ENCODE results near the gene POMT2. TPM values are rescaled to one million over a fixed set of nuclear protein-coding genes. Genes with fewer than 3 reads are reported as not detected.
A peak's percentile ranks its signal among the peaks of the same experiment; 100 is the strongest.

POMT2 gene
- total RNA-seq, 1 donor from 2014 or later = 29.4 TPM

DNA sequence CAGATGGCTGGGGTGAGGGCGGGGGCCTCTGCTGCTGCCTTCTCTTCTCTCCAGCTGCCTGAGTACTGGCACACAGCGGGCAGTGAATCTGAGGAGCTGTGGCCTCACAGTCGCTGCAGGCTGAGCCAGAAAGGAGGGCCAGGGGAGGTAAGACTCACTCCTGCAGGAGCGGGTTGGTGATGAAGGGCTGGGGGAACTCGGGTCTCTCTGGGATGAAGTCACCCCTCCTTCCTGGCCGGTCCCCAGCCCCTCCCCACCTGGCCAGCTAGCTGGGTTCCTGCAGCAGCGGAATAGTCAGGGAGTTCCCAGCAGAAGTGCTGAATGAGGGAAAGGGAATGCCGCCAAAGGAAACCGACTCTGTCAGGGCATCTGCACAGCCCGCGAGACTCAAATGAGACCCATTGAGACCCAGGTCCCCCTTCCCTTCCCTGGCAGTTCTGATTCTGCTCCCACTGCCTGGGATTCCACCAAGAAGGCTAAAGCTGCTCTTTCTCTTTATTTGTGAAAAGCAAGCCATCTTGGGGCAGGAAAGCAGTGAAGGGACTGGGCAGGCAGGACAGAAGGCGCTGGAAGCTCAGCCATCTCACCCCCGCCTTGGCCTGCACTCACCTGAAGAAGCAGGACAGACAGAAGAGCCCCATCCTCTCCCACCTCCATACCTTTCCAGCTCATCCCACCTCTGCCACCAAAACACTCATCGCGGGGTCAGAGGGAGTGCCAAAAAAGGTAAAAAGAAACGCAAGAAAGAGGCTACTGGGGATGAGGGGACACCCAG, 54.9 kb downstream of the POMT2 start:
- no peaks in the 10 kb centered on the region for H3K9me3 ChIP-seq
- no peak for DNase-seq
- intact Hi-C loops (cut with DNase I) = no loop called here
- ATAC-seq = no peak
- H3K36me3 ChIP-seq = no peaks in the 10 kb centered on the region
- H3K27ac ChIP-seq = no peak overlapping the region
- H3K4me3 ChIP-seq = no peak overlapping the region
- no peaks in the 10 kb centered on the region for H3K4me1 ChIP-seq
- TF ChIP-seq, protein P1, sequence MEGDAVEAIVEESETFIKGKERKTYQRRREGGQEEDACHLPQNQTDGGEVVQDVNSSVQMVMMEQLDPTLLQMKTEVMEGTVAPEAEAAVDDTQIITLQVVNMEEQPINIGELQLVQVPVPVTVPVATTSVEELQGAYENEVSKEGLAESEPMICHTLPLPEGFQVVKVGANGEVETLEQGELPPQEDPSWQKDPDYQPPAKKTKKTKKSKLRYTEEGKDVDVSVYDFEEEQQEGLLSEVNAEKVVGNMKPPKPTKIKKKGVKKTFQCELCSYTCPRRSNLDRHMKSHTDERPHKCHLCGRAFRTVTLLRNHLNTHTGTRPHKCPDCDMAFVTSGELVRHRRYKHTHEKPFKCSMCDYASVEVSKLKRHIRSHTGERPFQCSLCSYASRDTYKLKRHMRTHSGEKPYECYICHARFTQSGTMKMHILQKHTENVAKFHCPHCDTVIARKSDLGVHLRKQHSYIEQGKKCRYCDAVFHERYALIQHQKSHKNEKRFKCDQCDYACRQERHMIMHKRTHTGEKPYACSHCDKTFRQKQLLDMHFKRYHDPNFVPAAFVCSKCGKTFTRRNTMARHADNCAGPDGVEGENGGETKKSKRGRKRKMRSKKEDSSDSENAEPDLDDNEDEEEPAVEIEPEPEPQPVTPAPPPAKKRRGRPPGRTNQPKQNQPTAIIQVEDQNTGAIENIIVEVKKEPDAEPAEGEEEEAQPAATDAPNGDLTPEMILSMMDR (IDR thresholded peaks at IDR 0.05) = no peak
- H3K27me3 ChIP-seq = peaks cover 17% of the 10 kb centered on the region

DNA sequence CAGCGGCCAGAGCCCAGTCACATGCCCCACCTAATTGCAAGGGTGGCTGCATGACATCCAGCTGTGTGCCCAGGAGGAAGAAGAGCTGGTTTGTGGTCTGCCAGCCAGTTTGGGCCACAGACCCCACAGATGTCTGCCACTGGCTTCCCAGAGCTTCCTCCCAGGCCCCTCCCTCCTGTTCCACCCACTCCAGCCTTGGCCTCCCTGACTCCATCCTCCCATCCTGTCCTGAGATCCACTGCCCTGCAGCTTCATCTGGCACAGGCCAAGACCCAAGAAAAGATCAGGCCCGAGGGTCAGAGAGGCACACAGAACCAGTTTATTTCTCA, 55.5 kb downstream of the POMT2 start:
- Histone ChIP-seq H3K27me3 (peaks cover 13% of the 10 kb centered on the region), H3K36me3 (no peaks in the 10 kb centered on the region), H3K4me3 (no peak overlapping the region), H3K9me3 (no peaks in the 10 kb centered on the region), H3K4me1 (no peaks in the 10 kb centered on the region), H3K27ac (no peak overlapping the region)
- DNase-seq (no peak), ATAC-seq (no peak)
- intact Hi-C loops (cut with DNase I) = no loop called here
- TF ChIP-seq, protein P1 (IDR thresholded peaks at IDR 0.05) = no peak

DNA sequence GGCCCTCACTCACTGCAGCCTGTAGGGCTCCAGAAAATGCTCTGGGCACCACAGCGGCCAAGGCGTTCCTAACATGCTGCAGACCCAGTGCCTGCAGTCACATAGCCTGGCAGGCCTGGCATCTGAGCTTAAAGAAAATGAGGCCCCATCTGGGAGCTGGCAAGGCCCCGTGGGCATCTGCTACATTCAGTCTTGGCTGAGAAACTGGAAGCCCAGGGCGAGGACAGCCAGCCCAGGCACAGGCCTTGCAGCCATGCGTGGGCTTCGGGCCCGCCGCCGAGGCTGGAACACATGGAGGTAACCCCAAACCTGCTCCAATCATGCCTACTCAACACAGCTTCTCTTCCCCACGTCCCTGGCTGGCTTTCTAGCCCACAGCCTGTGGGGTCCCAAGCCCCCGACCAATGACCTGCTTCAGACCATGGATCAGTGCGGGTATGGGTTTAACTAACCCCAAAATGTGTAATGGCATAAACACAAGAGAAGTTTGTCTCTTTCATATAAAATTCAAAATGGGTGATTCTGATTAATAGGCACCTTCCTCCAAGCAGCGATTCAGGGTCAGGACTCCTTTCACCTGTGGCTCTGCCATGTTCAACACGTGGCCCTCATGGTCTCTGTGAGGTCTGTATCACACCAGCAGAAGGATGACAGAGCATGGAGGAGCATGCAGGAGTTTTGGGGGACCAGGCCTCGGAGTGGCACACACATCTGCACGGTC, 56.1 kb downstream of the POMT2 start:
- Histone ChIP-seq H3K9me3 (no peaks in the 10 kb centered on the region), H3K36me3 (no peaks in the 10 kb centered on the region), H3K4me3 (no peak overlapping the region), H3K27me3 (peaks cover 13% of the 10 kb centered on the region), H3K4me1 (no peaks in the 10 kb centered on the region), H3K27ac (no peak overlapping the region)
- TF ChIP-seq, protein P1 (IDR thresholded peaks at IDR 0.05) = no peak
- no peak for ATAC-seq
- intact Hi-C loops (cut with DNase I) = no loop called here
- no peak for DNase-seq

DNA sequence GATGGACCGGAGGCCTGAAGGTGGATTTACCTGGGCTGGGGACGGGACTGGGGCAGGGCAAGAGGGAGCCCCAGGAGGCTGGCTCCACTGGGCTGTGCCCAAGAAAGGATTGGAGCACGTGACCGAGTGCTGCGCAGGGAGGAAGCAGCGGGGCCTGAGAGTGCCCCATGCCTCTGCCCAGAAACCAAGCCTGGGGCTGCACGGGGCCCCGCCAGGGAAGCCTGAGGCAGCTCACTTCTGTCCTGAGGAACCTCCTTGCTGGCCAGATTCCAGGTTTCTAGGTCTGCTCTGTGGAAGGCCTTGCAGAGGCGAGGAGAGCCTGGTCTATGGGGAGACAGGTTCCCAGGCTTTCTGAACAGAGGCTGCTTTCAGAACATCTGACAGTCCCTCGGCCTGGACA, 60.1 kb downstream of the POMT2 start:
- peak; percentile 24 for ATAC-seq
- TF ChIP-seq, protein P1 (IDR thresholded peaks at IDR 0.05) = no peak

DNA sequence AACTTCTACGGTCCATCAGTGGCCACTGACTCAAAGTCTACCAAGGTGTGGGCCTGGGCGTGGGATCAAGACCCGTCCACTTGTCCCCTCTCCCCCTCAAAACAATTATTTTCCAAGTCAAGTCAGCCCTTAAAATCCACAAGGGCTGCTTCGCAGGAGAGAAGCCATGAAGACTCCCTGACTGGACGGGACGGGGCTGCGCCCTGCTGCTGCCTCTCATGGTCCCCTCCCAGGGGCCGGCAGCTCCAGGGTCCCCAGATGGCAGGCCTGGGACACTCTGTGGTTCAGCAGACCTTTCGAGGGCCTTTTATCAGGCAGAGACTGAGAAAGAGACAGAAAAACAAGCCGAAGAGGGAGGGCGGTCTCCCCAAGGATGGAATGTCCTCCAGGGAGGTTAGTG, 60.5 kb downstream of the POMT2 start:
- H3K4me1 ChIP-seq = no peaks in the 10 kb centered on the region
- no peak overlapping the region for H3K27ac ChIP-seq
- intact Hi-C loops (cut with DNase I) = no loop called here
- DNase-seq (no peak), ATAC-seq (no peak)
- no peaks in the 10 kb centered on the region for H3K9me3 ChIP-seq
- no peak overlapping the region for H3K4me3 ChIP-seq
- no peaks in the 10 kb centered on the region for H3K36me3 ChIP-seq
- TF ChIP-seq, protein P1 (IDR thresholded peaks at IDR 0.05) = no peak
- H3K27me3 ChIP-seq = peaks cover 3% of the 10 kb centered on the region

More for the DNA sequence above, 60.1 kb downstream of the POMT2 start:
- no peak overlapping the region for H3K27ac ChIP-seq
- H3K36me3 ChIP-seq = no peaks in the 10 kb centered on the region
- no peak overlapping the region for H3K4me3 ChIP-seq
- DNase-seq = no peak
- no peaks in the 10 kb centered on the region for H3K9me3 ChIP-seq
- intact Hi-C loops (cut with DNase I) = no loop called here
- peaks cover 3% of the 10 kb centered on the region for H3K27me3 ChIP-seq
- no peaks in the 10 kb centered on the region for H3K4me1 ChIP-seq

Data from upper lobe of right lung (tissue), 1 donor.